GM19467 (cell line): ENCODE results near the gene NFX1.

Source experiments
- ATAC-seq: cut with Tn5 transposase; IDR thresholded peaks from one replicate; pipeline ENCODE4 v1.9.1; 2021; ENCODE audit warnings: mild to moderate bottlenecking, moderate library complexity; ENCODE audit not compliant: unreplicated experiment

The NFX1 gene

DNA sequence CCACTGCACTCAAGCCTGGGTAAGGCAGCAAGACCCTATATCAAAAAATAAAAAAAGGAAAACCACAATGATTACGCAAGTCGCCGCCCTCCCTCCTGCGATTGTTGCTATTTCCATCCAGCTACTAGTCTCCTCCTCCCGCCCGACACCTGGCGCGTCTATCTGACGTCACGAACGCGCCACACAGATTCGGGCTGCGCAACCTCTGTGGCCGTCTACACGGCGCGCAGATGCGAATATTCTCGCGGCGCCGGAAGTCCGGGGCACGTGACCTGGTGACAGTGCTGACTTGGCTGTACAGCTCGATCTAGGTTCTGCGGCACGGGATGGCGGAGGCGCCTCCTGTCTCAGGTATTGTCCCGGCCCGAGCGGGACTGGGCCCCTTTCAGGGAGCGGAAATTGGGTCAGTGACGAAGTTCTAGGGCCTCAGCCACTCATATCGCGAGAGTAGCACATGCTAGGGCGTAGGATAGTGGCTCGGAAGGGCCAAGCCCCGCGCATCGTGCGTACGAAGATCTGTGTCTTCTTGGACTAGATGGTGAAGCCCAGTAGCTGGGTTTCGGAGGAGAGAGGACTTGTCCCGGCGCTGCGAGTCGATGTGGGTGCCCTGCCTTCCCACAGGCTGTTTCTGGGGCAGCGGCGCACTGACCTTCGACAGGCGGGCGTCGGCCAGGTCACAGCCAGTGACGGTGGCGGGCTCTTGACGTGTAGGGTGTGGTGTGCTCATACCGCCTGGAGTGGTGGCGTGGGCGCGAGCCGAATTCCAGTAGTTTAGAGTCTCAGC, at the start of gene NFX1:
Gene NFX1 (plus strand): TSS at position 270 of the 784 bp plus-strand sequence. CDS start 57 bp downstream, at position 327.
- peak; percentile 82 for ATAC-seq

- ATAC-seq, result no peak
Measured at GRCh38 chr9:33241298-33241697, 49.0 kb upstream of the NFX1 start.

- no peak for ATAC-seq
Measured at GRCh38 chr9:33242609-33243134, 47.6 kb upstream of the NFX1 start.

- no peak for ATAC-seq
Measured at GRCh38 chr9:33244137-33244784, 46.1 kb upstream of the NFX1 start.

DNA sequence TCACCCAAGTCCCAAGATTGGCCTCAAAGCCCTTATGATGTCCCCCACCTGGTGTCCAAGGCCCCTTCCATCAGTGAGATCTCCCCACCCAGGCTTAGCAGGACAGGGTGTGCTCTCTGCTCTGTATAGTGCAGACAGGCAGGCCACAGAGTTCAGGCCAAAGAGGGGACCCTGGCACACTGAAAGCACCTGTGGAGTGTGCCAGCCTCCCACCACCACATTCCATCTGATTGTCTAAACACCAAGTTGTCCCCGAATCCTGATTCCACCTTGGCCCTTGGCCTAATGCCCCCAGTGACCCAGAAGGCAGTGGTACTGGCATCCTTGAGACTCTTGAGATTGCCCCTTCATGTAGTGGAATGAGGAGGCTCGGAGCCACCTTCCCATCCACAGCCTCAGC, 45.0 kb upstream of the NFX1 start:
- no peak for ATAC-seq

- ATAC-seq, result no peak
Measured at GRCh38 chr9:33246269-33246860, 44.0 kb upstream of the NFX1 start.

DNA sequence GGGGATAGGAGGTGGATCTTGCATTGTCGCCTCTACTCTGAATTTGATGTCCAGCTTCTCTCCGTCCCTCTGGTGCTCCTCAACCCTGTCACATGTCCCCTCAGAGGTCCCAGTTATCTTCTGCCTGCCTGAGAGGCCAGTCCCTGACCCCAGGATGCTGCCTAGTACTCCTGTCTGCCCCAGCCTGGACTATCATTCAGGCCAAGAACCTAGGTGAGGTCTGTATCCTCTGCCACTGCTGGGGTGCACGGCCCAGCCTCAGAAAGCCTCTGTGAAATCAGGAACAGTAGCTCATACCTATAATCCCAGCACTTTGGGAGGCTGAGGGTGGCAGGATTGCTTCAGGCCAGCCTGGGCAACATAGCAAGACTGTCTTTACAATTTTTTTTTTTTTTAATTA, 41.7 kb upstream of the NFX1 start:
- ATAC-seq, result no peak

DNA sequence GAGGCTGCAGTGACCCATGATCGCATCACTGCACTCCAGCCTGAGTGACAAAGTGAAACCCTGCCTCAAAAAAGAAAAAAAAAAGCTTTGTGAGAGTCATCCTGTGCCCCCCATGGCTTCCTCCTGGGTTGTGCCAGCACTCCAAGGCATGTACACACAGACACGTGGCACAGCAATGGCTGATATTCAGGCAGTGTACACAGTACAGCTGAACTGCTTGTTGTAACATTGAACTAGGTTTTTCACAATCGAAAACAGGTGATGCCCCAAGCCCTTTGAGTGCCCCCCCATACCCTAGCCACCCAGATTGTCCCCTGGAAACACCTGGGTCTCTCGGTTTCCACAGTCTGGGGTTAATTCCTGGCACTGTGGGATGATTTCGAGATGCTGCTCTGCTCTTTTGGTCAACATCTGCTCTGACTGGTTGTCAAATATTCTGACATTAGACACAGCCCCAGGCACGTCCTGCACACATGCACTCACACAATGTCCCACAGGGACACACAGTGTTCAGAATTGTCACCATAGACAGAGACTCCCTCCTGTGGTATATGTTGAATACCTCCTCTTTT, 41.1 kb upstream of the NFX1 start:
- peak; percentile 49 for ATAC-seq

- ATAC-seq, result no peak
Measured at GRCh38 chr9:33249983-33250382, 40.3 kb upstream of the NFX1 start.

DNA sequence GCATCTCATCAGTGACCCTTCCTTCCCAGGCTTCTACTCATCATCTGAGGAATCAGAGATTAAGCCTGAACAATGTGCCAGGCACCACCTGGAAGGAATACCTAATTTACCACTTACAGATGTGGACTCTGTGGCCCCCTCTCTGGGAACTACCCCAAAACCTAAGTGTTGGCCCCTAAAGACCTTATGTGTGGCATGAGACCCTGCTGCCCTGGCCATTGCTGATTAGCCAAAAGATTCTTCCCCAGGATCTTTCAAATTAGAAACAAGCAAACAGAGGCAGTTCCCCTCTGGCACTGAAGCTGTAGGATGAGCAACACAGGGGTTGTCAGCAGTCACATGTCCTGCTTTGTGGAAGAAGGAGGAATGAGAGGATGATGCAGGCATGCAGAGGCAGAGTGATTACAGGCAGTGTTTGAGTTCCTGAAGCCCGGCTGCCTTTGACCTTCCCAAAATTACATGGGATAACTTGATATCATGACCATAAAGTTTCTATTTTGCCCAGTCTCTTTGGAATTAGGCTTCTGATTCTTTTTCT, 39.8 kb upstream of the NFX1 start:
- no peak for ATAC-seq

- ATAC-seq, result no peak
Measured at GRCh38 chr9:33254211-33254610, 36.1 kb upstream of the NFX1 start.

- ATAC-seq, result no peak
Measured at GRCh38 chr9:33255014-33255413, 35.3 kb upstream of the NFX1 start.

DNA sequence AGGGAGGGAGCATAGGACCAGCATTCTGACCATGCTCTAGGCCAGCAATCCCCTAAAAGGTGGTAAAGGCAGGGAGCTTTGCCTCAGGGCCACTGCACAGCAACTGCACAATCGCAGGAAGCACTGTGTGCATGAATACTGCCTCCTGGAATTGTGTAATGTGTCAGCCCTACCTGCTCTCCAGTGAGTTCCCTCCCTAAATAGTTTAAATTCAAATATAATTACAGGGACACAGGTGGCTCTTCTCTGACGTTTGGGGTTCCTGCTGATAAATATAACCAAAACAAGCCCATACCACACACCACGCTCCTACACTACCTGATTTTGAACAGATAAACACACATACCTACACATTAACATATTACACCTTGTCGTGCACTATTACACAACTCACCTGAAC, 34.8 kb upstream of the NFX1 start:
- ATAC-seq, result no peak

DNA sequence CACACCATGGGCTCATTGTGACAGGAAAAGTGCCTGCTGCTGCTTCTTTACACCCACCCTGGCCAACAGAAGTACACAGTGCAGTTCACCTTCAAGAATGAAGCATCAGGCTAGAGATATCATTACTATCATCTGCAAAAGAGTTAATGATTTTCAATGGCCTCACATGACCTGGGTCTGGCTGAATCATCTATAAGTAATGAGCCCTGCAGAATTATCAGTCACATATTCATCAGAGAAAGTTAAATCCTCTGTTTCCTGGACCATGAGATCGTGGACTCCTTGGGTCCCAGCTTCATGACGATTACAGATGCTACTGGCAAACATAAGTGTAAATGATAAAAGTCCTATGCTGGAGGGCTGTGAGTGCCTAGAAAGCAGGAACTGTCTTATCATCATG, 34.1 kb upstream of the NFX1 start:
- no peak for ATAC-seq

GRCh38 chr9:33257276-33257675, 33.0 kb upstream of the NFX1 start:
- no peak for ATAC-seq

DNA sequence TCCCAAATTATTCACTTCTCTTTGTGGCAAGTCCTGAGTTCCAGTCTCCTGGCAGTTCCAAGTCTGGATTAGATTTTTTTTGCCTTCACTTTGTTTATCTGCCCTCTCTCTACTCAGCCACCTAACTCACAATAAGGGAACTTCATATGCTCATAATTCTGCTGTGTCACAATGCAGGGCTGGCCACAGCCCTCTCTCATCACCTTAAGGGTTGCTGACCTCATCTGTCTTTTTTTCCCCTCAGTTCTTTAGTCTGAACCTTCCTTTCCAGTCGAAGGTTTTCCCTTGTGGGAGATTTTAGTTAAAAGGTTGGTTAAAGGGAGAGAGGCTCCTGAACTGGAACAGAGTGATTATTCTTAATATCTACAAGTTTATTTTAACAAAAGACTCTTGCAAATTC, 29.9 kb upstream of the NFX1 start:
- ATAC-seq, result no peak

GRCh38 chr9:33263131-33264002, 26.9 kb upstream of the NFX1 start:
- no peak for ATAC-seq

GRCh38 chr9:33264003-33264472, 26.3 kb upstream of the NFX1 start:
- peak; percentile 26 for ATAC-seq

- ATAC-seq, result peak; percentile 74
Measured at GRCh38 chr9:33264473-33265177, 25.7 kb upstream of the NFX1 start, which contains the start of the genes BAG1 and CHMP5. TSS of gene BAG1 (minus strand) at chr9:33264708. TSS of gene CHMP5 (plus strand) at chr9:33265049. CDS start at chr9:33265079, 30 bp downstream.
